Kidney (tissue), 14 donors: ENCODE results near the gene ACO1. TPM values are rescaled to one million over a fixed set of nuclear protein-coding genes. Genes with fewer than 3 reads are reported as not detected.

Source experiments
- DNase-seq, 5 donors: peaks; one replicate each; pipeline ENCODE4 v3.0.0-alpha.2; 2013 to 2020
- FAIRE-seq: peaks from 2 replicates; lab custom pipeline; 2012; peaks lifted over from hg19 to GRCh38; lab: Jason Lieb, UNC
- H3K27ac ChIP-seq, 2 donors: one replicate each; pipeline ENCODE4 v1.7.0; 2013; ENCODE audit warnings: low read depth in 2 of 2, low read length in 2 of 2, inconsistent platforms in 1 of 2
- H3K27me3 ChIP-seq: one replicate; pipeline ENCODE4 v1.7.1; 2013; ENCODE audit warnings: low read length, inconsistent platforms; ENCODE audit not compliant: control insufficient read depth, insufficient read depth
- H3K36me3 ChIP-seq, 3 donors: one replicate each; pipeline versions ENCODE4 v1.7.0 to v1.7.1; 2013; ENCODE audit warnings: low read length in 3 of 3, control low read depth in 1 of 3, inconsistent platforms in 1 of 3; ENCODE audit not compliant: insufficient read depth in 3 of 3, control insufficient read depth in 2 of 3
- H3K4me1 ChIP-seq, 3 donors: one replicate each; pipeline versions ENCODE4 v1.7.0 to v1.7.1; 2013; ENCODE audit warnings: low read length in 3 of 3, inconsistent platforms in 1 of 3, low read depth in 1 of 3; ENCODE audit not compliant: control insufficient read depth in 2 of 3, insufficient read depth in 2 of 3
- H3K4me3 ChIP-seq, 3 donors: one replicate each; pipeline versions ENCODE4 v1.7.0 to v1.8.1; 2013; ENCODE audit warnings: low read length in 3 of 3, control low read depth in 1 of 3, inconsistent platforms in 1 of 3
- H3K9ac ChIP-seq, 3 donors: one replicate each; pipeline versions ENCODE4 v1.7.0 to v1.7.1; 2013; ENCODE audit warnings: low read length in 3 of 3, control low read depth in 1 of 3, inconsistent platforms in 1 of 3
- H3K9me3 ChIP-seq, 3 donors: one replicate each; pipeline versions ENCODE4 v1.7.0 to v1.7.1; 2013; ENCODE audit warnings: low read length in 3 of 3, control low read depth in 1 of 3, inconsistent platforms in 1 of 3; ENCODE audit not compliant: control insufficient read depth in 2 of 3, insufficient read depth in 1 of 3
- intact Hi-C: fragments of 100-400 bp; cut with DNase I; formaldehyde crosslinking; loops from one replicate; pipeline ENCODE4 v1.11.1; 2022
- polyA plus RNA-seq: library from polyadenylated mRNA; stranded (reverse); fragments of 350-450 nt; fragmentation: Illumina TruSeq; extraction: RNeasy Lipid Tissue Mini Kit (QIAGEN cat#74804); gene quantifications from one replicate; pipeline ENCODE4 v1.2.3, GENCODE V29; 2014; ENCODE audit warnings: low read depth, low replicate concordance; ENCODE audit not compliant: insufficient read depth
- total RNA-seq: library from RNA; stranded (reverse); fragmentation: NEBNext Ultra II Directional; extraction: Animal tissue kit (Norgen Biotek cat#: 25700); gene quantifications from one replicate; pipeline ENCODE4 v1.2.1, GENCODE V29; 2021
- TF ChIP-seq, protein P1 (sequence below): IDR thresholded peaks from 3 replicates; pipeline ENCODE4 v1.5.1; 2012; ENCODE audit warnings: mild to moderate bottlenecking, moderate library complexity, borderline replicate concordance; ENCODE audit not compliant: insufficient read depth; ENCODE audit errors: extremely low read depth
- donor health status: control.
- donor health status: control.
- donor health status: control.
- donor health status: control.
- donor health status: control.
- donor health status: DM: yes; HTN: yes; CAD: no.
- donor health status: Normal renal cell carcinoma (clear cell type).

Gene ACO1
- total and polyA plus RNA-seq, 2 donors from 2014 or later, result 36.8 to 70.5 TPM

DNA sequence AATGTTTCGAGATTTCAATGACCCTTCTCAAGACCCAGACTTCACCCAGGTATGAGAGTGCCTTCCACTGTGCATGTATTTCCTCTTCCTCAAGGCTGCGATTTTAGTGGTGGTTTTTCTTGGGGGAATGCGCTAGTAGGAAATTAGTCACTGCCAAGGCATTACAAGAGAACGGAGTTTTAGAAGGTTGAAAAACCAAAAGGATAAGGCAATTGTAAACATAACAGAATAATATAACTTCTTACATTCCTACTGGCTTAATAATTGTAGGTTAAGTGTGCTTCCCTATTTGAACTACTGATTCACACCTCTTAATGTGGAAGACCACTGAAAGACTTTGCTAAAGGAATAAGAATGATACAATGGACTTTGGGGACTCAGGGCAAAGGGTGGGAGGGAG lies 38.9 kb downstream of the ACO1 start:
- intact Hi-C loops, result no loop called here
- Histone ChIP-seq H3K4me1 (peaks cover 0 to 6% (median 5%) of the 10 kb centered on the region in 3 donors), H3K27me3 (no peaks in the 10 kb centered on the region), H3K4me3 (no peak overlapping the region), H3K36me3 (peaks cover 0 to 74% (median 37%) of the 10 kb centered on the region in 3 donors), H3K9ac (no peak overlapping the region), H3K9me3 (no peaks in the 10 kb centered on the region), H3K27ac (no peak overlapping the region)
- no peak for DNase-seq
- no peak for FAIRE-seq
- TF ChIP-seq, protein P1, sequence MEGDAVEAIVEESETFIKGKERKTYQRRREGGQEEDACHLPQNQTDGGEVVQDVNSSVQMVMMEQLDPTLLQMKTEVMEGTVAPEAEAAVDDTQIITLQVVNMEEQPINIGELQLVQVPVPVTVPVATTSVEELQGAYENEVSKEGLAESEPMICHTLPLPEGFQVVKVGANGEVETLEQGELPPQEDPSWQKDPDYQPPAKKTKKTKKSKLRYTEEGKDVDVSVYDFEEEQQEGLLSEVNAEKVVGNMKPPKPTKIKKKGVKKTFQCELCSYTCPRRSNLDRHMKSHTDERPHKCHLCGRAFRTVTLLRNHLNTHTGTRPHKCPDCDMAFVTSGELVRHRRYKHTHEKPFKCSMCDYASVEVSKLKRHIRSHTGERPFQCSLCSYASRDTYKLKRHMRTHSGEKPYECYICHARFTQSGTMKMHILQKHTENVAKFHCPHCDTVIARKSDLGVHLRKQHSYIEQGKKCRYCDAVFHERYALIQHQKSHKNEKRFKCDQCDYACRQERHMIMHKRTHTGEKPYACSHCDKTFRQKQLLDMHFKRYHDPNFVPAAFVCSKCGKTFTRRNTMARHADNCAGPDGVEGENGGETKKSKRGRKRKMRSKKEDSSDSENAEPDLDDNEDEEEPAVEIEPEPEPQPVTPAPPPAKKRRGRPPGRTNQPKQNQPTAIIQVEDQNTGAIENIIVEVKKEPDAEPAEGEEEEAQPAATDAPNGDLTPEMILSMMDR, result no peak

DNA sequence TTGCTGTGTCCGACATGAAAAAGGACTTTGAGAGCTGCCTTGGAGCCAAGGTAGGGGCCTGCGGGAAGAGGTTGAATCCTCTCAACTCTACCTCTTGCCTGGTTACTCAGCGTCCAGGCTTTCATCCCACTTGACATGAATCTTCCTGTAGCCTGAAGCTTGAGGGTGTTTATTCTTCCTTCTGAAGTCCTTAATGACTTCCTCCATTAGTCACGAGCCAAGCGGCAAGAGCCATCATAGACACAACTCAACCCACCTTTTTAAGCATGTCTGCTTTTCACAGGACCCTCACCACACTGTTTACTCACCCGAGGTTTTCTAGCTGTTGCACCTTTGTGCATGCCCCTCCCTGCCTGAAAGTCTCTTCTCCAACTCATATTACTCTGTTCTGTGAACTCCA lies 40.2 kb downstream of the ACO1 start:
- no peak for FAIRE-seq
- DNase-seq, result no peak
- H3K27me3 ChIP-seq, result no peaks in the 10 kb centered on the region
- H3K9ac ChIP-seq, result no peak overlapping the region
- H3K27ac ChIP-seq, result peak overlapping the region in 1 of 2 donors; percentile 26
- H3K4me1 ChIP-seq, result peaks cover 0 to 6% (median 5%) of the 10 kb centered on the region in 3 donors
- peaks cover 0 to 63% (median 28%) of the 10 kb centered on the region in 3 donors for H3K36me3 ChIP-seq
- H3K4me3 ChIP-seq, result no peak overlapping the region
- H3K9me3 ChIP-seq, result no peaks in the 10 kb centered on the region
- intact Hi-C loops, result no loop called here
- TF ChIP-seq, protein P1, result no peak

DNA sequence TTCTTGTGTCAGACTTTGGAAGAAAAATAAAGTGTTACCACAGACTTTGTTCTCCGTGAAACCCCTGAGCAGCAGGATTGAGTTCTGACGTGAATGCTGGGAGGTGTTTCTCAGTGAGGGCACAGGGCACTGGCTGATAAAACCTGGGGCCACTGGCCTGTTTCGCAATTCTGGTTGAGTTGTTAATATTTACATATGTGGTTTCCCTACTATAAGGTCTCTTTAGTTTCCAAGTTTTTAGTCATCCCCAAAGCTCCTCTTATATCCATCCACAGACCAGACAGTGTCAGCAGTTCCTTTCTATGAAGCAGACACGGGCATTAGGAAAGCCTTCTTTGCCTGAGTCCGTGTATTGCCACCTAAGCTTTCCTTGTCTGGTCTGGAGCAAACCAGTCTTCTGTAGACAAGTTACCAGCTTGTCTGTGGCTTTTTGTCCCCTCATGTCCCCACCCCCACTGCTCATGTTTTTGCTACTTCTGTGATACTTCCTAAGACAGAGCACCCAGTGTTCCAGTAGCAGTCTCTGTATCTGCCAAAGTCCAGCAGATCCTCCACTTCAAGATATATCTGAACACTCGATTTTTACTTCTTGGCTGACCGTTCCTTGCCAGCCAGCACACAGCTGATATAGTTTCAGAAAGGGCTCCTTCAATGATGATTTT lies 42.0 kb downstream of the ACO1 start:
- Histone ChIP-seq H3K36me3 (peaks cover 0 to 62% (median 30%) of the 10 kb centered on the region in 3 donors), H3K27ac (peak overlapping the region; percentile 63 to 79), H3K27me3 (no peaks in the 10 kb centered on the region), H3K9ac (peak overlapping the region in 1 of 3 donors; percentile 22), H3K4me1 (peaks cover 0 to 6% (median 5%) of the 10 kb centered on the region in 3 donors), H3K9me3 (no peaks in the 10 kb centered on the region), H3K4me3 (no peak overlapping the region)
- TF ChIP-seq, protein P1, result no peak
- FAIRE-seq (no peak), DNase-seq (peak in 1 of 5 donors; percentile 30)
- intact Hi-C loops, result no loop called here
